Naive thymus-derived CD4-positive, alpha-beta T cell (primary cell): ENCODE results near the gene LRRN4CL. TPM values are rescaled to one million over a fixed set of nuclear protein-coding genes. Genes with fewer than 3 reads are reported as not detected.
A peak's percentile ranks its signal among the peaks of the same experiment; 100 is the strongest.

ENCODE experiments used
- ATAC-seq: fragments of 150-1000 bp; cut with Tn5 transposase; 2 replicates; pipeline ENCODE4 v1.10.0; 2021; ENCODE audit warnings: mild to moderate bottlenecking, moderate library complexity
- CTCF ChIA-PET: fragments of 350-600 bp; sonication (Branson Sonifier 250); formaldehyde crosslinking; loops from one replicate; lab custom pipeline; 2021; ENCODE audit warnings: antibody characterized with exemption; lab: Charles Lee
- POLR2A ChIA-PET: fragments of 350-600 bp; sonication (Branson Sonifier 250); formaldehyde crosslinking; loops from one replicate; lab custom pipeline; 2021; ENCODE audit warnings: antibody characterized with exemption, inconsistent platforms; lab: Charles Lee
- DNase-seq, 9 donors: peaks; one replicate each; pipeline versions ENCODE4 v3.0.0 to v3.0.0-alpha.2; 2020 to 2022; ENCODE audit warnings: mixed read lengths in 1 of 9
- H3K27ac ChIP-seq: one replicate; pipeline ENCODE4 v1.7.0; 2013; ENCODE audit warnings: mild to moderate bottlenecking, low read depth, low read length, moderate library complexity
- H3K27me3 ChIP-seq, 2 donors: one replicate each; pipeline ENCODE4 v1.7.0; 2013; ENCODE audit warnings: low read length in 2 of 2, mild to moderate bottlenecking in 2 of 2, moderate library complexity in 2 of 2; ENCODE audit not compliant: control insufficient read depth in 2 of 2, insufficient read depth in 2 of 2
- H3K36me3 ChIP-seq, 3 experiments: 1 replicate in 2 of 3; 2 replicates in 1 of 3; pipeline ENCODE4 v1.7.0; 2013; ENCODE audit warnings: low read length in 3 of 3, mild to moderate bottlenecking in 3 of 3, moderate library complexity in 1 of 3; ENCODE audit not compliant: insufficient read depth in 3 of 3, control insufficient read depth in 2 of 3
- H3K4me1 ChIP-seq, 2 donors: one replicate each; pipeline ENCODE4 v1.7.0; 2013; ENCODE audit warnings: low read length in 2 of 2, mild to moderate bottlenecking in 2 of 2, moderate library complexity in 1 of 2; ENCODE audit not compliant: control insufficient read depth in 2 of 2, insufficient read depth in 2 of 2
- H3K4me3 ChIP-seq: 2 replicates; pipeline ENCODE4 v1.7.0; 2013; ENCODE audit warnings: mild to moderate bottlenecking, low read length
- H3K9me3 ChIP-seq, 3 experiments: 1 replicate in 2 of 3; 2 replicates in 1 of 3; pipeline ENCODE4 v1.7.0; 2013; ENCODE audit warnings: low read length in 3 of 3; ENCODE audit not compliant: control insufficient read depth in 2 of 3
- H3K27ac Mint-ChIP-seq, 9 donors: one replicate each; pipeline ENCODE4 v1.8.0; 2020 to 2022; ENCODE audit warnings: mixed read lengths in 9 of 9, mild to moderate bottlenecking in 8 of 9, moderate library complexity in 5 of 9, inconsistent platforms in 2 of 9
- H3K27me3 Mint-ChIP-seq, 5 donors: one replicate each; pipeline ENCODE4 v1.8.0; 2021 to 2022; ENCODE audit warnings: mixed read lengths in 5 of 5, mild to moderate bottlenecking in 1 of 5
- H3K36me3 Mint-ChIP-seq, 5 donors: one replicate each; pipeline ENCODE4 v1.8.0; 2020 to 2022; ENCODE audit warnings: mixed read lengths in 5 of 5, mild to moderate bottlenecking in 3 of 5, inconsistent platforms in 1 of 5
- H3K4me1 Mint-ChIP-seq, 7 donors: one replicate each; pipeline ENCODE4 v1.8.0; 2020 to 2022; ENCODE audit warnings: mixed read lengths in 7 of 7, mild to moderate bottlenecking in 3 of 7, inconsistent platforms in 1 of 7
- H3K4me3 Mint-ChIP-seq, 10 donors: one replicate each; pipeline ENCODE4 v1.8.0; 2020 to 2022; ENCODE audit warnings: mild to moderate bottlenecking in 10 of 10, mixed read lengths in 10 of 10, moderate library complexity in 6 of 10, inconsistent platforms in 2 of 10
- H3K9me3 Mint-ChIP-seq, 11 donors: one replicate each; pipeline ENCODE4 v1.8.0; 2020 to 2022; ENCODE audit warnings: mixed read lengths in 11 of 11, mild to moderate bottlenecking in 4 of 11, inconsistent platforms in 1 of 11, moderate library complexity in 1 of 11
- intact Hi-C, 2 donors: fragments of 100-400 bp; cut with micrococcal nuclease; formaldehyde crosslinking; loops; one replicate each; pipeline ENCODE4 v1.15.1; 2023
- polyA plus RNA-seq, 2 donors: library from polyadenylated mRNA; unstranded; fragments of 300-500 nt; fragmentation: Illumina TruSeq; gene quantifications; one replicate each; pipeline ENCODE4 v1.2.3, GENCODE V29; 2021
- total RNA-seq, 6 experiments: library from RNA in 5 of 6; stranded (reverse) in 5 of 6; gene quantifications; 1 replicate in 5 of 6; 2 replicates in 1 of 6; pipeline ENCODE4 v1.2.3 and lab custom pipeline; 2021 to 2026

Gene LRRN4CL
- total and polyA plus RNA-seq, 7 experiments from 2014 or later, result 0.12 to 0.38 (median 0.24) TPM; not detected in 4

DNA sequence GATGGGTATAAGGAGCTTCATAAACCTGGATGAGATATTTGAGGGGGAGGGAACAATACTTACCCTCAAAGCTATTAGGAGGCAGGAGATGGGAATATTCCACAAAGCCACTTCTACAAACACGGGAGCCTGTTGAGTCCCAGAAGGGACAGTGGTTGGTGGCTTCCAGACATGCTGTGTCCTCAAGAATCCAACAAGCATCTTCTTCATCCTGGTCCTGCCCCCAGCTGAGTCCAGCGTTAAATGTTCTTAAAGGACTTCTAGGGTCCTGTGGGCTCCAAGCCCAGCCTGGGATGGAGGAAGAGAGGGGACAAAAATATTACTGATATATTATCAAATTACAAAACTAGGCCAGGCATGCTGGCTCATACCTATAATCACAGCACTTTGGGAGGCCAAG lies 21.9 kb downstream of the LRRN4CL start:
- peaks cover 0 to 3% (median 0%) of the 10 kb centered on the region in 11 donors for H3K9me3 Mint-ChIP-seq
- CTCF ChIA-PET, result interaction anchor here (0.6 to 1.6 kb wide), 4 partner anchors 12 to 74 kb away, joined by 3 to 7 read pairs (median 4); partner anchors contain the start of gene LRRN4CL
- DNase-seq (no peak), ATAC-seq (no peak)
- peaks cover 0 to 30% (median 7%) of the 10 kb centered on the region in 5 donors for H3K36me3 Mint-ChIP-seq
- POLR2A ChIA-PET, result interaction anchor here (1.0 to 14.8 kb wide), 22 partner anchors 10 to 223 kb away, joined by 3 to 332 read pairs (median 6); partner anchors contain the start of genes B3GAT3, BSCL2, EEF1G and EML3
- H3K27me3 Mint-ChIP-seq, result no peaks in the 10 kb centered on the region
- Histone ChIP-seq H3K27me3 (no peaks in the 10 kb centered on the region), H3K4me1 (peaks cover 23 to 24% of the 10 kb centered on the region in 2 donors), H3K36me3 (peaks cover 0 to 34% (median 3%) of the 10 kb centered on the region in 3 experiments), H3K4me3 (no peak overlapping the region), H3K9me3 (no peaks in the 10 kb centered on the region), H3K27ac (peak overlapping the region; percentile 85)
- H3K27ac Mint-ChIP-seq, result peak overlapping the region in 8 of 9 donors; percentile 6 to 94 (median 44)
- peak overlapping the region in 9 of 10 donors; percentile 12 to 98 (median 96) for H3K4me3 Mint-ChIP-seq
- intact Hi-C loops, result no loop called here
- H3K4me1 Mint-ChIP-seq, result peaks cover 13 to 67% (median 52%) of the 10 kb centered on the region in 7 donors

- POLR2A ChIA-PET, result interaction anchor here (0.8 to 14.8 kb wide), 25 partner anchors 9 to 222 kb away, joined by 3 to 332 read pairs (median 17); partner anchors contain the start of genes B3GAT3, BSCL2, EEF1G and EML3
- H3K9me3 Mint-ChIP-seq, result peaks cover 0 to 3% (median 0%) of the 10 kb centered on the region in 11 donors
- H3K27ac ChIP-seq, result peak overlapping the region; percentile 85
- peak overlapping the region; percentile 14 to 96 (median 92) for H3K27ac Mint-ChIP-seq
- H3K36me3 ChIP-seq, result peaks cover 0 to 27% (median 3%) of the 10 kb centered on the region in 3 experiments
- H3K4me3 Mint-ChIP-seq, result peak overlapping the region; percentile 93 to 98 (median 96)
- peaks cover 13 to 57% (median 45%) of the 10 kb centered on the region in 7 donors for H3K4me1 Mint-ChIP-seq
- peak overlapping the region; percentile 85 for H3K4me3 ChIP-seq
- CTCF ChIA-PET, result interaction anchor here (0.6 to 1.6 kb wide), 2 partner anchors 14 to 271 kb away, joined by 3 to 7 read pairs; no protein-coding TSS in a partner anchor
- peaks cover 20 to 24% of the 10 kb centered on the region in 2 donors for H3K4me1 ChIP-seq
- intact Hi-C loops, result no loop called here
- H3K27me3 Mint-ChIP-seq, result no peaks in the 10 kb centered on the region
- peaks cover 0 to 26% (median 7%) of the 10 kb centered on the region in 5 donors for H3K36me3 Mint-ChIP-seq
- ATAC-seq (no peak), DNase-seq (no peak)
- no peaks in the 10 kb centered on the region for H3K9me3 ChIP-seq
- no peaks in the 10 kb centered on the region for H3K27me3 ChIP-seq
Observed at GRCh38 chr11:62666259-62666926, 22.9 kb downstream of the LRRN4CL start.

GRCh38 chr11:62665599-62666258 lies 23.6 kb downstream of the LRRN4CL start:
- peaks cover 0 to 3% (median 0%) of the 10 kb centered on the region in 11 donors for H3K9me3 Mint-ChIP-seq
- peak in 7 of 9 donors; percentile 27 to 60 (median 39) for DNase-seq
- Histone ChIP-seq H3K4me3 (peak overlapping the region; percentile 85), H3K27ac (peak overlapping the region; percentile 85), H3K27me3 (no peaks in the 10 kb centered on the region), H3K36me3 (peaks cover 0 to 25% (median 3%) of the 10 kb centered on the region in 3 experiments), H3K4me1 (peaks cover 16 to 24% of the 10 kb centered on the region in 2 donors), H3K9me3 (no peaks in the 10 kb centered on the region)
- H3K4me1 Mint-ChIP-seq, result peaks cover 13 to 51% (median 38%) of the 10 kb centered on the region in 7 donors
- CTCF ChIA-PET, result interaction anchor here (0.6 to 2.2 kb wide), 18 partner anchors 8 to 241 kb away, joined by 3 to 17 read pairs (median 4); partner anchors contain the start of genes B3GAT3, EML3, ROM1 and TUT1
- H3K27me3 Mint-ChIP-seq, result no peaks in the 10 kb centered on the region
- H3K27ac Mint-ChIP-seq, result peak overlapping the region; percentile 89 to 97 (median 93)
- peaks cover 0 to 23% (median 7%) of the 10 kb centered on the region in 5 donors for H3K36me3 Mint-ChIP-seq
- peak overlapping the region; percentile 93 to 98 (median 96) for H3K4me3 Mint-ChIP-seq
- POLR2A ChIA-PET, result interaction anchor here (0.6 to 14.8 kb wide), 52 partner anchors 8 to 1753 kb away, joined by 3 to 332 read pairs (median 6); partner anchors contain the start of genes B3GAT3, BSCL2, EEF1G and EML3
- ATAC-seq, result peak; percentile 35
- intact Hi-C loops, result loop anchor here (1.0 to 2.0 kb wide), 11 partner anchors 12 to 74 kb away; partner anchors contain the start of genes EML3 (in 2 of the 2), GANAB (in 2 of the 2), INTS5 (in 2 of the 2) and HNRNPUL2 (in 1 of the 2)

DNA sequence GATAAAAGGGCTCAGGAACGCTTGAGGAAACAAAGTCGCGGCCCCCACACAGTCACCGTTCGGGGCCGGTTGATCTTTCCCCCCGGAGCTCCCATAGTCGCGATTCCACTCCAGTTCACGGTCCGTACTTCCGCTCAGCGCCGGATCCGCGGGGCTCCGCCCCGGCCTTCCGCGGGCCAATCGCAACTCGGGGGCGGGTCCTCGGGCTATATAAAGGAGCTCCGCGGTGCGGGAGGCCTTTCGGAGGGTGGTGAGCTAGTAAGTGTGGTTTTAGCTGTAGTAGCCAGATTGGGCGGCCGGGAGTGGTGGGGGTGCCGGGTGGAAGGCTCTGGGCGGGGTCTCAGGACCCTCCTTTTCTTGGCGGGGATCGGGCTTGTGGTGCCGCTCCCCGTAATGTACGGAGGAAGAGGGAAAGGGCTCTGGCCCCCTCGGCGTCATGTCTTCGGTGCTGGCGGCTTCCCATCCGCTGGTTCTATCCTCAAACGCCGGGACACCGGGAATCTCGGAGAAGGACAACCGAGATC lies 24.2 kb downstream of the LRRN4CL start, which contains the start of the genes C11orf98 and CSKMT:
Gene C11orf98, minus strand, starts transcription at position 136 of the 524 bp plus-strand sequence. Its CDS starts 41 bp downstream, at position 95.
Gene CSKMT, plus strand, starts transcription at position 238 of the 524 bp plus-strand sequence. CDS start 568 bp downstream, outside the sequence.
- ATAC-seq (peak; percentile 97), DNase-seq (peak; percentile 90 to 99 (median 95))
- H3K9me3 Mint-ChIP-seq, result peaks cover 0 to 3% (median 0%) of the 10 kb centered on the region in 11 donors
- no peaks in the 10 kb centered on the region for H3K27me3 Mint-ChIP-seq
- H3K36me3 ChIP-seq, result peaks cover 0 to 25% (median 3%) of the 10 kb centered on the region in 3 experiments
- CTCF ChIA-PET, result interaction anchor here (0.6 to 2.2 kb wide), 21 partner anchors 9 to 240 kb away, joined by 3 to 17 read pairs (median 3); partner anchors contain the start of genes B3GAT3, EML3, INTS5 and ROM1
- peaks cover 0 to 23% (median 7%) of the 10 kb centered on the region in 5 donors for H3K36me3 Mint-ChIP-seq
- H3K4me3 Mint-ChIP-seq, result peak within 1 kb of the TSS; percentile 93 to 98 (median 96)
- H3K27me3 ChIP-seq, result no peaks in the 10 kb centered on the region
- POLR2A ChIA-PET, result interaction anchor here (0.5 to 14.8 kb wide), 60 partner anchors 8 to 1753 kb away, joined by 3 to 332 read pairs (median 5); partner anchors contain the start of genes B3GAT3, BSCL2, EEF1G and EML3
- peak within 1 kb of the TSS; percentile 85 for H3K4me3 ChIP-seq
- no peaks in the 10 kb centered on the region for H3K9me3 ChIP-seq
- intact Hi-C loops, result loop anchor here (1.0 to 2.0 kb wide), 11 partner anchors 12 to 74 kb away; partner anchors contain the start of genes EML3 (in 2 of the 2), GANAB (in 2 of the 2), INTS5 (in 2 of the 2) and HNRNPUL2 (in 1 of the 2)
- peaks cover 13 to 45% (median 32%) of the 10 kb centered on the region in 7 donors for H3K4me1 Mint-ChIP-seq
- peak within 1 kb of the TSS; percentile 89 to 97 (median 93) for H3K27ac Mint-ChIP-seq
- peak within 1 kb of the TSS; percentile 85 for H3K27ac ChIP-seq
- H3K4me1 ChIP-seq, result peaks cover 16 to 21% of the 10 kb centered on the region in 2 donors

- Mint-ChIP-seq H3K27me3 (no peaks in the 10 kb centered on the region), H3K27ac (peak overlapping the region; percentile 89 to 97 (median 93)), H3K4me3 (peak overlapping the region; percentile 93 to 98 (median 96)), H3K36me3 (peaks cover 0 to 23% (median 7%) of the 10 kb centered on the region in 5 donors), H3K4me1 (peaks cover 13 to 40% (median 29%) of the 10 kb centered on the region in 7 donors), H3K9me3 (peaks cover 0 to 3% (median 0%) of the 10 kb centered on the region in 11 donors)
- peaks cover 0 to 25% (median 3%) of the 10 kb centered on the region in 3 experiments for H3K36me3 ChIP-seq
- intact Hi-C loops, result loop anchor here (1.0 to 2.0 kb wide), 11 partner anchors 11 to 73 kb away; partner anchors contain the start of genes EML3 (in 2 of the 2), GANAB (in 2 of the 2), INTS5 (in 2 of the 2) and TUT1 (in 2 of the 2)
- peak overlapping the region; percentile 85 for H3K4me3 ChIP-seq
- DNase-seq (peak in 1 of 9 donors; percentile 65), ATAC-seq (peak; percentile 65)
- H3K4me1 ChIP-seq, result peaks cover 16 to 21% of the 10 kb centered on the region in 2 donors
- H3K27me3 ChIP-seq, result no peaks in the 10 kb centered on the region
- POLR2A ChIA-PET, result interaction anchor here (0.5 to 14.8 kb wide), 56 partner anchors 7 to 1653 kb away, joined by 3 to 332 read pairs (median 5); partner anchors contain the start of genes B3GAT3, BSCL2, EEF1G and EML3
- CTCF ChIA-PET, result interaction anchor here (0.6 to 2.2 kb wide), 18 partner anchors 9 to 240 kb away, joined by 3 to 17 read pairs (median 4); partner anchors contain the start of genes B3GAT3, EML3, INTS5 and ROM1
- H3K9me3 ChIP-seq, result no peaks in the 10 kb centered on the region
- H3K27ac ChIP-seq, result peak overlapping the region; percentile 85
Observed at GRCh38 chr11:62664405-62665074, 24.8 kb downstream of the LRRN4CL start.
